GM23338 (cell line): ENCODE results near the gene ABCA13. TPM values are rescaled to one million over a fixed set of nuclear protein-coding genes. Genes with fewer than 3 reads are reported as not detected.

Experiments
- ATAC-seq: fragments of 200-7000 bp; cut with Tn5 transposase; 3 replicates; pipeline ENCODE4 v1.9.1; 2020
- DNase-seq: peaks from one replicate; pipeline ENCODE4 v3.0.0-alpha.2; 2015; ENCODE audit warnings: low spot score
- H2AFZ ChIP-seq: fragments of 200-600 bp; sonication (generic); 2 replicates; pipeline ENCODE4 v1.8.0; 2016; ENCODE audit warnings: antibody characterized with exemption, mild to moderate bottlenecking, moderate library complexity
- H3F3A ChIP-seq: fragments of 200-600 bp; sonication (generic); replicated peaks from 2 replicates; pipeline ENCODE4 v1.8.0; 2017; ENCODE audit warnings: antibody characterized with exemption, mixed run types, low read depth
- H3K27ac ChIP-seq: fragments of 200-600 bp; sonication (generic); 2 replicates; pipeline ENCODE4 v1.6.1; 2016; ENCODE audit warnings: low read depth
- H3K27me3 ChIP-seq: fragments of 200-600 bp; sonication (generic); 2 replicates; pipeline ENCODE4 v1.8.0; 2016; ENCODE audit warnings: mild to moderate bottlenecking, mixed run types, moderate library complexity; ENCODE audit not compliant: insufficient read depth
- H3K36me3 ChIP-seq: fragments of 200-600 bp; sonication (generic); 2 replicates; pipeline ENCODE4 v1.8.0; 2016; ENCODE audit warnings: mild to moderate bottlenecking; ENCODE audit not compliant: insufficient read depth
- H3K4me1 ChIP-seq: fragments of 200-600 bp; sonication (generic); 2 replicates; pipeline ENCODE4 v1.8.0; 2016; ENCODE audit warnings: mild to moderate bottlenecking, moderate library complexity; ENCODE audit not compliant: insufficient read depth
- H3K4me2 ChIP-seq: fragments of 200-600 bp; sonication (generic); 2 replicates; pipeline ENCODE4 v1.7.1; 2017; ENCODE audit warnings: mixed run types
- H3K4me3 ChIP-seq: fragments of 200-600 bp; sonication (generic); 2 replicates; pipeline ENCODE4 v1.6.1; 2016; ENCODE audit warnings: mixed run types
- H3K79me2 ChIP-seq: fragments of 200-600 bp; sonication (generic); replicated peaks from 2 replicates; pipeline ENCODE4 v1.8.0; 2017; ENCODE audit warnings: mild to moderate bottlenecking; ENCODE audit not compliant: insufficient read depth
- H3K9me2 ChIP-seq: fragments of 200-600 bp; sonication (generic); 2 replicates; pipeline ENCODE4 v1.8.0; 2017; ENCODE audit not compliant: insufficient read depth
- H4K20me1 ChIP-seq: fragments of 200-600 bp; sonication (generic); replicated peaks from 2 replicates; pipeline ENCODE4 v1.8.0; 2017; ENCODE audit warnings: mild to moderate bottlenecking; ENCODE audit not compliant: insufficient read depth
- H3K27ac Mint-ChIP-seq: 2 replicates; pipeline ENCODE4 v1.8.0; 2020; ENCODE audit warnings: inconsistent platforms, mild to moderate bottlenecking, moderate library complexity, mixed read lengths
- H3K27me3 Mint-ChIP-seq: 3 replicates; pipeline ENCODE4 v1.8.0; 2022; ENCODE audit warnings: low read depth, mild to moderate bottlenecking, moderate library complexity, mixed read lengths, inconsistent platforms; ENCODE audit not compliant: insufficient read depth, poor library complexity
- H3K36me3 Mint-ChIP-seq: 3 replicates; pipeline ENCODE4 v1.8.0; 2021; ENCODE audit warnings: low read depth, mild to moderate bottlenecking, inconsistent platforms, moderate library complexity, mixed read lengths
- H3K4me1 Mint-ChIP-seq: 3 replicates; pipeline ENCODE4 v1.8.0; 2020; ENCODE audit warnings: mild to moderate bottlenecking, inconsistent platforms, mixed read lengths
- H3K4me3 Mint-ChIP-seq: 3 replicates; pipeline ENCODE4 v1.8.0; 2021; ENCODE audit warnings: moderate library complexity, mild to moderate bottlenecking, inconsistent platforms, mixed read lengths
- H3K9me3 Mint-ChIP-seq: 3 replicates; pipeline ENCODE4 v1.8.0; 2020; ENCODE audit warnings: moderate library complexity, mild to moderate bottlenecking, inconsistent platforms, mixed read lengths
- CREB1 ChIP-seq: fragments of 250-450 bp; sonication (Bioruptor Pico); IDR thresholded peaks from 2 replicates; pipeline ENCODE4 v1.5.0; 2020; ENCODE audit warnings: low read depth, mild to moderate bottlenecking, moderate library complexity
- EZH2 ChIP-seq: fragments of 200-600 bp; sonication (generic); IDR thresholded peaks from one replicate; pipeline ENCODE4 v1.8.0; 2017; ENCODE audit warnings: antibody characterized with exemption, mild to moderate bottlenecking, low read depth; ENCODE audit not compliant: unreplicated experiment
- JUNB ChIP-seq: IDR thresholded peaks from one replicate; pipeline ENCODE4 v1.6.1; 2016; ENCODE audit warnings: antibody characterized with exemption; ENCODE audit not compliant: unreplicated experiment
- NANOG ChIP-seq: IDR thresholded peaks from 2 replicates; pipeline ENCODE4 v1.6.1; 2016; ENCODE audit warnings: antibody characterized with exemption, borderline replicate concordance
- REST ChIP-seq: IDR thresholded peaks from one replicate; pipeline ENCODE4 v1.6.1; 2018; ENCODE audit warnings: antibody characterized with exemption; ENCODE audit not compliant: unreplicated experiment
- STAT1 ChIP-seq: IDR thresholded peaks from one replicate; pipeline ENCODE4 v1.6.1; 2016; ENCODE audit warnings: antibody characterized with exemption; ENCODE audit not compliant: unreplicated experiment
- ZNF331 ChIP-seq: fragments of 250-450 bp; sonication (Bioruptor Pico); IDR thresholded peaks from 2 replicates; pipeline ENCODE4 v1.5.0; 2020; ENCODE audit warnings: low read depth, mild to moderate bottlenecking, moderate library complexity
- polyA plus RNA-seq: library from polyadenylated mRNA; unstranded; fragments of >200 nt; fragmentation: Nextera tagmentation; extraction: Ambion mirVana; gene quantifications from 2 replicates; pipeline ENCODE4 v1.2.1, GENCODE V29; 2016
- total RNA-seq: library from RNA; depleted of rRNA; stranded (reverse); fragments of >200 nt; shearing (Covaris generic); gene quantifications from 2 replicates; pipeline ENCODE4 v1.2.3, GENCODE V29; 2014
- TF ChIP-seq, protein P1 (sequence below), 2 experiments: fragments of 200-600 bp in 1 of 2; sonication (generic) in 1 of 2; conservative IDR thresholded peaks; 2 replicates each; pipeline versions ENCODE4 v1.5.1 to v1.6.1; 2016 to 2017; ENCODE audit warnings: antibody characterized with exemption in 2 of 2, low read depth in 2 of 2, mild to moderate bottlenecking in 2 of 2, moderate library complexity in 1 of 2
- TF ChIP-seq, protein P2 (sequence below): IDR thresholded peaks from 2 replicates; pipeline ENCODE4 v1.6.1; 2016; ENCODE audit warnings: antibody characterized with exemption

Gene ABCA13
- total and polyA plus RNA-seq, 2 experiments from 2014 or later: 0.21 TPM; not detected in 1

DNA sequence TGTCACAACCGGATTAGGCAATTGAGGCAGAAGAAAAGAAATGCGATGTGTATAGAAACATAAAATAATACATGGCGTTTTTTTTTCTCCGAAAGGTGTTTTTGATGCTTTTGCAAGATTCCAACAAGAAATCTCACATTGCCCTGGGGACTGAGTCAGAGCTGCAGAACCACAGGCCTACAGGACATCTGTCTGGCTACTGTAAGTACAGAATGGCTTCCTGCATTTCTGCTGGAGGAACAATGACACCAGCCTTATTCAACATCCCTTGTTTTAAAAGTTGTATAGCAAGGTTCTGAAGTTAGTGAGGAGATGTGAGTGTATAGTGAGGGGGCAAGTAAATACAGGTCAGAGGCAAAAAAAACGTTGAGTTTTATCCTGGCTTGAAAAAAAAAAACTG is 256.4 kb downstream of the ABCA13 start:
- H3K9me3 Mint-ChIP-seq: peaks cover 4% of the 10 kb centered on the region; the same call in 1 of the 3 replicates
- Histone ChIP-seq H3K79me2 (no peaks in the 10 kb centered on the region), H3K9me2 (no peaks in the 10 kb centered on the region; the same call in 1 of the 2 replicates), H3K4me2 (no peak overlapping the region), H3K4me1 (no peaks in the 10 kb centered on the region), H3F3A (no peaks in the 10 kb centered on the region), H4K20me1 (no peaks in the 10 kb centered on the region), H3K4me3 (no peak overlapping the region), H3K27me3 (no peaks in the 10 kb centered on the region), H3K36me3 (no peaks in the 10 kb centered on the region), H2AFZ (no peak overlapping the region), H3K27ac (no peak overlapping the region)
- H3K4me1 Mint-ChIP-seq: peaks cover 5% of the 10 kb centered on the region; the same call in 2 of the 3 replicates
- TF ChIP-seq JUNB (no peak), CREB1 (CRISPR knock-in tag) (no peak), STAT1 (no peak), EZH2 (no peak), NANOG (no peak), REST (no peak)
- TF ChIP-seq, protein P1, sequence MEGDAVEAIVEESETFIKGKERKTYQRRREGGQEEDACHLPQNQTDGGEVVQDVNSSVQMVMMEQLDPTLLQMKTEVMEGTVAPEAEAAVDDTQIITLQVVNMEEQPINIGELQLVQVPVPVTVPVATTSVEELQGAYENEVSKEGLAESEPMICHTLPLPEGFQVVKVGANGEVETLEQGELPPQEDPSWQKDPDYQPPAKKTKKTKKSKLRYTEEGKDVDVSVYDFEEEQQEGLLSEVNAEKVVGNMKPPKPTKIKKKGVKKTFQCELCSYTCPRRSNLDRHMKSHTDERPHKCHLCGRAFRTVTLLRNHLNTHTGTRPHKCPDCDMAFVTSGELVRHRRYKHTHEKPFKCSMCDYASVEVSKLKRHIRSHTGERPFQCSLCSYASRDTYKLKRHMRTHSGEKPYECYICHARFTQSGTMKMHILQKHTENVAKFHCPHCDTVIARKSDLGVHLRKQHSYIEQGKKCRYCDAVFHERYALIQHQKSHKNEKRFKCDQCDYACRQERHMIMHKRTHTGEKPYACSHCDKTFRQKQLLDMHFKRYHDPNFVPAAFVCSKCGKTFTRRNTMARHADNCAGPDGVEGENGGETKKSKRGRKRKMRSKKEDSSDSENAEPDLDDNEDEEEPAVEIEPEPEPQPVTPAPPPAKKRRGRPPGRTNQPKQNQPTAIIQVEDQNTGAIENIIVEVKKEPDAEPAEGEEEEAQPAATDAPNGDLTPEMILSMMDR (conservative IDR thresholded peaks at IDR 0.05; ENCODE audit: low read depth in 2 of 2): no peak
- DNase-seq (no peak), ATAC-seq (no peak)
- no peak overlapping the region for H3K4me3 Mint-ChIP-seq
- H3K27ac Mint-ChIP-seq: no peak overlapping the region
- peaks cover 4% of the 10 kb centered on the region; the same call in 2 of the 3 replicates for H3K36me3 Mint-ChIP-seq
- H3K27me3 Mint-ChIP-seq: peaks cover 2% of the 10 kb centered on the region

DNA sequence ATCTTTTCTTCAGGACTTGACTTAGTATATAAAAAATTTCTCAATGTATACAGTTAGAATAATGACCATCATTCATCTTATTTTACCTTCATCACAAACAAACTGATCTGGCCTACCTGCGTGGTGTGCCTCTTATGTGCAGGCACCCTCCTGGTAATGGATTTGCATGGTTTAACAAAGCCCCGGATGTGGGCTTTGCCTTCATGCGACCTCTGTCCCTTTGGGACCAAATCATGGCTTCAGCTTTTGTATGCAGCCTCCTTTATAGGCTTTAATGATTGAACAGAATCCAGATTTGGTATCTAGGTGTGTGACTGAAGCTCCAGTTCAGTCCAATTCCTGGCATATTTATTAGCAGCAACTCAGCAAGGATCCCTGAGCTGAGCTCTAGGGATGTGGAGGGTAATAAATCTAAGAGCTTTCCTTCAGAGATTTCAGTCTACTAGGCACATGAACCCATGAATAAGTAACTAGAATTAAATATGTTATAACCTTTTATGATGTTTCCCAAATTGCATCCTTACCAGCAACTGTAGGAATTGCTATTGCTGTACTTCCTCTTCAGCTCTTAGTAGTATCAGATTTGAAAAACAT is 256.9 kb downstream of the ABCA13 start:
- Mint-ChIP-seq H3K27me3 (peaks cover 2% of the 10 kb centered on the region), H3K36me3 (peaks cover 4% of the 10 kb centered on the region; the same call in 2 of the 3 replicates), H3K27ac (no peak overlapping the region), H3K9me3 (peaks cover 5% of the 10 kb centered on the region; the same call in 1 of the 3 replicates), H3K4me3 (no peak overlapping the region), H3K4me1 (peaks cover 5% of the 10 kb centered on the region; the same call in 2 of the 3 replicates)
- Histone ChIP-seq H4K20me1 (no peaks in the 10 kb centered on the region), H3K27ac (no peak overlapping the region), H3F3A (no peaks in the 10 kb centered on the region), H3K4me2 (no peak overlapping the region), H2AFZ (no peak overlapping the region), H3K27me3 (no peaks in the 10 kb centered on the region), H3K36me3 (no peaks in the 10 kb centered on the region), H3K9me2 (no peaks in the 10 kb centered on the region; the same call in 1 of the 2 replicates), H3K4me1 (no peaks in the 10 kb centered on the region), H3K4me3 (no peak overlapping the region), H3K79me2 (no peaks in the 10 kb centered on the region)
- ATAC-seq (no peak), DNase-seq (no peak)
- no peak for TF ChIP-seq ZNF331 (CRISPR knock-in tag)
- no peak for TF ChIP-seq CREB1 (CRISPR knock-in tag)
- TF ChIP-seq, protein P1 (conservative IDR thresholded peaks at IDR 0.05; ENCODE audit: low read depth in 2 of 2): no peak
- TF ChIP-seq, protein P2, sequence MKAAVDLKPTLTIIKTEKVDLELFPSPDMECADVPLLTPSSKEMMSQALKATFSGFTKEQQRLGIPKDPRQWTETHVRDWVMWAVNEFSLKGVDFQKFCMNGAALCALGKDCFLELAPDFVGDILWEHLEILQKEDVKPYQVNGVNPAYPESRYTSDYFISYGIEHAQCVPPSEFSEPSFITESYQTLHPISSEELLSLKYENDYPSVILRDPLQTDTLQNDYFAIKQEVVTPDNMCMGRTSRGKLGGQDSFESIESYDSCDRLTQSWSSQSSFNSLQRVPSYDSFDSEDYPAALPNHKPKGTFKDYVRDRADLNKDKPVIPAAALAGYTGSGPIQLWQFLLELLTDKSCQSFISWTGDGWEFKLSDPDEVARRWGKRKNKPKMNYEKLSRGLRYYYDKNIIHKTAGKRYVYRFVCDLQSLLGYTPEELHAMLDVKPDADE: no peak
- TF ChIP-seq EZH2: no peak
- TF ChIP-seq STAT1: no peak
